Pancreas (tissue), 10 donors: ENCODE data around the gene CDC73. TPM values are rescaled to one million over a fixed set of nuclear protein-coding genes. Genes with fewer than 3 reads are reported as not detected.
A peak's percentile ranks its signal among the peaks of the same experiment; 100 is the strongest.

Experiments
- ATAC-seq, 4 donors: fragments of 200-7000 bp; cut with Tn5 transposase; one replicate each; pipeline versions ENCODE4 v1.8.0 to v1.9.1; 2020; ENCODE audit warnings: mild to moderate bottlenecking in 4 of 4, moderate library complexity in 4 of 4
- DNase-seq, 6 donors: peaks; one replicate each; pipeline ENCODE4 v3.0.0-alpha.2; 2020
- FAIRE-seq: peaks from 2 replicates; lab custom pipeline; 2012; peaks lifted over from hg19 to GRCh38; lab: Jason Lieb, UNC
- H3K27ac ChIP-seq, 4 donors: fragments of 200-600 bp; sonication (generic); 1 replicate in 3 of 4; 2 replicates in 1 of 4; pipeline versions ENCODE4 v1.5.0 to v1.8.0; 2020
- H3K27me3 ChIP-seq, 4 donors: fragments of 200-600 bp; one replicate each; pipeline ENCODE4 v1.8.0; 2021
- H3K36me3 ChIP-seq, 3 donors: fragments of 200-600 bp; sonication (generic) in 1 of 3; one replicate each; pipeline versions ENCODE4 v1.5.0 to v1.8.0; 2020 to 2021
- H3K4me1 ChIP-seq, 3 donors: fragments of 200-600 bp; one replicate each; pipeline ENCODE4 v1.8.0; 2021
- H3K4me3 ChIP-seq, 4 donors: fragments of 200-600 bp; sonication (generic) in 2 of 4; one replicate each; pipeline versions ENCODE4 v1.5.0 to v1.8.0; 2020 to 2021
- H3K9me3 ChIP-seq, 4 donors: fragments of 200-600 bp; one replicate each; pipeline ENCODE4 v1.8.0; 2021
- WGBS, 2 donors: extraction: QIAGEN DNeasy Blood & Tissue Kit; methylation state at CpG; one replicate each; pipeline ENCODE4 v1.1.7; 2013; 5-methylcytosine and 5-hydroxymethylcytosine counted together
- intact Hi-C, 3 donors: fragments of 100-400 bp; cut with DNase I; formaldehyde crosslinking; loops; one replicate each; pipeline versions ENCODE4 v1.11.1 to v1.14.2; 2022
- polyA plus RNA-seq, 2 donors: library from polyadenylated mRNA; stranded (reverse); fragments of 200-250 nt; gene quantifications; one replicate each; pipeline ENCODE4 v1.2.3, GENCODE V29; 2013
- total RNA-seq, 6 donors: library from RNA; stranded (reverse); fragmentation: NEBNext Ultra II Directional in 4 of 6; extraction: Animal tissue kit (Norgen Biotek cat#: 25700) in 4 of 6; gene quantifications; one replicate each; pipeline versions ENCODE4 v1.2.1 to v1.2.4, GENCODE V29; 2021 to 2023
- TF ChIP-seq, protein P1 (sequence below), 4 donors: fragments of 200-600 bp; sonication (generic) in 3 of 4; IDR thresholded peaks; one replicate each; pipeline versions ENCODE4 v1.5.0 to v1.8.0; 2021; ENCODE audit warnings: antibody characterized with exemption in 4 of 4
- donor health status: healthy with polysubstance abuse.
- donor health status: DM: no; HTN: no; CAD: no; lungs with moderate emphysema.
- donor health status: DM: no; HTN: no; CAD: no.
- donor health status: control.
- donor health status: control.
- donor health status: Bipolar disorder and iron deficiency.
- donor health status: DM: yes; HTN: yes; CAD: no.
- donor health status: DM: no; HTN: no; CAD: no.
- donor health status: DM: no; HTN: no; CAD: no.
- donor health status: DM: yes; HTN: yes; CAD: no.

The CDC73 gene
- total and polyA plus RNA-seq, 8 donors: 3.4 to 33.7 (median 21.7) TPM

- 23 to 24% methylated on average over 4 of the region's 4 CpGs for WGBS, 2 donors
- H3K27ac ChIP-seq: peak overlapping the region; percentile 83 to 86 (median 84)
- FAIRE-seq (no peak), ATAC-seq (no peak), DNase-seq (no peak)
- no peaks in the 10 kb centered on the region for H3K36me3 ChIP-seq
- peaks cover 0 to 9% (median 5%) of the 10 kb centered on the region in 3 donors for H3K4me1 ChIP-seq
- no peaks in the 10 kb centered on the region for H3K27me3 ChIP-seq
- intact Hi-C loops: no loop called here
- H3K9me3 ChIP-seq: no peaks in the 10 kb centered on the region
- TF ChIP-seq, protein P1, sequence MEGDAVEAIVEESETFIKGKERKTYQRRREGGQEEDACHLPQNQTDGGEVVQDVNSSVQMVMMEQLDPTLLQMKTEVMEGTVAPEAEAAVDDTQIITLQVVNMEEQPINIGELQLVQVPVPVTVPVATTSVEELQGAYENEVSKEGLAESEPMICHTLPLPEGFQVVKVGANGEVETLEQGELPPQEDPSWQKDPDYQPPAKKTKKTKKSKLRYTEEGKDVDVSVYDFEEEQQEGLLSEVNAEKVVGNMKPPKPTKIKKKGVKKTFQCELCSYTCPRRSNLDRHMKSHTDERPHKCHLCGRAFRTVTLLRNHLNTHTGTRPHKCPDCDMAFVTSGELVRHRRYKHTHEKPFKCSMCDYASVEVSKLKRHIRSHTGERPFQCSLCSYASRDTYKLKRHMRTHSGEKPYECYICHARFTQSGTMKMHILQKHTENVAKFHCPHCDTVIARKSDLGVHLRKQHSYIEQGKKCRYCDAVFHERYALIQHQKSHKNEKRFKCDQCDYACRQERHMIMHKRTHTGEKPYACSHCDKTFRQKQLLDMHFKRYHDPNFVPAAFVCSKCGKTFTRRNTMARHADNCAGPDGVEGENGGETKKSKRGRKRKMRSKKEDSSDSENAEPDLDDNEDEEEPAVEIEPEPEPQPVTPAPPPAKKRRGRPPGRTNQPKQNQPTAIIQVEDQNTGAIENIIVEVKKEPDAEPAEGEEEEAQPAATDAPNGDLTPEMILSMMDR (IDR thresholded peaks at IDR 0.05): no peak
- H3K4me3 ChIP-seq: peak overlapping the region in 3 of 4 donors; percentile 64 to 91 (median 88)
Measured at GRCh38 chr1:193105821-193106177, 16.0 kb upstream of the CDC73 start.

- Histone ChIP-seq H3K27ac (no peak overlapping the region), H3K27me3 (no peaks in the 10 kb centered on the region), H3K4me1 (peaks cover 0 to 9% (median 5%) of the 10 kb centered on the region in 3 donors), H3K9me3 (no peaks in the 10 kb centered on the region), H3K4me3 (no peak overlapping the region), H3K36me3 (no peaks in the 10 kb centered on the region)
- intact Hi-C loops: no loop called here
- ATAC-seq (no peak), DNase-seq (no peak), FAIRE-seq (no peak)
- WGBS, 2 donors: 66 to 71% methylated on average over 3 of the region's 3 CpGs
- TF ChIP-seq, protein P1 (IDR thresholded peaks at IDR 0.05): no peak
Measured at GRCh38 chr1:193108471-193108870, 13.4 kb upstream of the CDC73 start.

DNA sequence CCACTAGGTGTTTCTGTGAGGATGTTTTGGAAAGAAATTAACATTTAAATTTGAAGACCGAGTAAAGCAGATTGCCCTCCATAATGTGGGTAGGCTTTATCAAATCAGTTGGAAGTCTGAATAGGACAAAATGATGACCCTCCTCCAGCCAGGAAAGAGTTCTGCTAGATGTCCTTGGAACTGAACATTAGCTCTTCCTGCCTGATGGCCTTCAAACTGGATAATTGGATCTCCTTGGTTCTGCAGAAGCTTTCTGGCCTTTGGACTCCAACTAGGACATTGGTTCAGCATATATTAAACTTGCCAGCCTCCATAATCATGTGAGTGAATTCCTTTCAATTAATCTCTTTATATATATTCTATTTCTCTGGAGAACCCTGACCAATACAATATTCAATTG, 12.2 kb upstream of the CDC73 start:
- TF ChIP-seq, protein P1 (IDR thresholded peaks at IDR 0.05): no peak
- H3K9me3 ChIP-seq: no peaks in the 10 kb centered on the region
- ATAC-seq: no peak
- H3K36me3 ChIP-seq: no peaks in the 10 kb centered on the region
- peaks cover 0 to 4% (median 0%) of the 10 kb centered on the region in 3 donors for H3K4me1 ChIP-seq
- no peak for DNase-seq
- H3K27me3 ChIP-seq: no peaks in the 10 kb centered on the region
- intact Hi-C loops: no loop called here
- H3K4me3 ChIP-seq: no peak overlapping the region
- 86 to 97% methylated on average over 1 of the region's 1 CpG for WGBS, 2 donors
- H3K27ac ChIP-seq: no peak overlapping the region
- no peak for FAIRE-seq

DNA sequence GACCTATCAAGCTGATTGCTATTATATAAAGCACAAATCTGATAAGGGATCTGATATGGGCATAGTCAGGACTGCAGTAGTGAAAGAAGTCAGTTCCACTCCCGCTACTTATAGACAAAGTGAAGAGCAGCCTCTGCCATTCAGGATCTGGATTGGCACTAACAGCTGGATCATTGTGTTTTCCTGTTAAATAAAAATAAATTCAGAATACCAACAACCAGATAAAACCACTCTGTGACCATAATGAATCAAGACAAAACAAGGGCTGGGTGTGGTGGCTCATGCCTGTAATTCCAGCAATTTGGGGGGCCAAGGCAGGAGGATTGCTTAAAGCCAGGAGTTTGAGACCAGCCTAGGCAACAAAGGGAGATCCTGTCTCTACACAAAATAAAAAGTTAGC, 11.6 kb upstream of the CDC73 start:
- no peak overlapping the region for H3K27ac ChIP-seq
- TF ChIP-seq, protein P1 (IDR thresholded peaks at IDR 0.05): no peak
- no peak overlapping the region for H3K4me3 ChIP-seq
- 90 to 97% methylated on average over 1 of the region's 1 CpG for WGBS, 2 donors
- H3K4me1 ChIP-seq: peaks cover 0 to 4% (median 0%) of the 10 kb centered on the region in 3 donors
- ATAC-seq (no peak), DNase-seq (no peak), FAIRE-seq (no peak)
- no peaks in the 10 kb centered on the region for H3K9me3 ChIP-seq
- H3K27me3 ChIP-seq: no peaks in the 10 kb centered on the region
- intact Hi-C loops: no loop called here
- H3K36me3 ChIP-seq: no peaks in the 10 kb centered on the region

DNA sequence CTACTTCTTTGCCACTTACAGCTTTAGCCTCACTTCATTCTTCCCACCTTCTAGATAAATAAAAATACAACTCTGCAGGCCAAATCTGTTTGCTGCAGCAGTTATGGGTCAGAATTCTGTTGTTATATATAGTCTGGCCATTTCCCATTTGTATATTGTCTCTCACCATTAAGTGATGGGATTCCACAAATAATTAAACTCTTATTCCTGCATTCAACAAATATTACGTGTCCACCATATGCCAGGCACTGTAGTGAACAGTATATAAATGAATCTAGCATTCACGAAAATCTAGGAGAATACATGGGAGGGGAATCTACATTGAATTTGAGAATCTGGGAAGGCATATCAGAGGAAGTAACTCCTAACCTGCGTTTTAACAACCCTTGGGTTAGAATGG, 11.0 kb upstream of the CDC73 start:
- DNase-seq (no peak), ATAC-seq (no peak), FAIRE-seq (no peak)
- H3K4me1 ChIP-seq: peaks cover 0 to 2% (median 0%) of the 10 kb centered on the region in 3 donors
- no peak overlapping the region for H3K27ac ChIP-seq
- no peaks in the 10 kb centered on the region for H3K9me3 ChIP-seq
- TF ChIP-seq, protein P1 (IDR thresholded peaks at IDR 0.05): no peak
- no peak overlapping the region for H3K4me3 ChIP-seq
- 67 to 87% methylated on average over 3 of the region's 3 CpGs for WGBS, 2 donors
- intact Hi-C loops: no loop called here
- H3K27me3 ChIP-seq: no peaks in the 10 kb centered on the region
- no peaks in the 10 kb centered on the region for H3K36me3 ChIP-seq
